Peyer's patch (tissue), 4 donors: ENCODE results near the gene CPA1.

Source experiments
- CTCF ChIP-seq, 6 experiments: fragments of 450-650 bp in 4 of 6; fragments of 200-600 bp in 2 of 6; sonication (generic) in 1 of 6; IDR thresholded peaks; one replicate each; pipeline ENCODE4 v1.5.1; 2017 to 2019; ENCODE audit warnings: antibody characterized with exemption in 6 of 6, mild to moderate bottlenecking in 3 of 6, moderate library complexity in 1 of 6
- POLR2A ChIP-seq, 2 donors: fragments of 450-650 bp; IDR thresholded peaks; one replicate each; pipeline ENCODE4 v1.5.1; 2017; ENCODE audit warnings: antibody characterized with exemption in 2 of 2, mild to moderate bottlenecking in 2 of 2, moderate library complexity in 2 of 2

GRCh38 chr7:130367088-130367755 is 13.1 kb upstream of the CPA1 start:
- TF ChIP-seq CTCF (IDR thresholded peaks at IDR 0.05) (no peak), POLR2A (IDR thresholded peaks at IDR 0.05) (no peak)
